ENCODE results near the gene APOC3.

DNA sequence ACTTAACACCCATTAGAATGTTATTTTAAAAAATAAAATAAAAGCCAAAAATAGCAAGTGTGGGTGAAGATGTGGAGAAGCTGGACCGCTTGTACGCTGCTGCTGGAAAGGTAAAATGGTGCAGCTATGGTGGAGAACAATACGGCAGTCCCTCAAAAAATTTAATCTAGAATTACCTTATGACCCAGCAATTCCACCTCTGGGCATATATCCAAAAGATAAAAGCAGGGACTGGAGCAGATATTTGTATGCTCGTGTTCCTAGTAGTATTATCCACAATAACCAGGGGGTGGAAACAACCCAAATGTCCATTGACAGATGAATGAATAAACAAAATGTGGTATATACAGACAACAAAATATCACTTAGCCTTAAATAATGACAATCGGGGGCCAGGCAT lies 31.9 kb upstream of the APOC3 start:
- TF ChIP-seq, protein P1, sequence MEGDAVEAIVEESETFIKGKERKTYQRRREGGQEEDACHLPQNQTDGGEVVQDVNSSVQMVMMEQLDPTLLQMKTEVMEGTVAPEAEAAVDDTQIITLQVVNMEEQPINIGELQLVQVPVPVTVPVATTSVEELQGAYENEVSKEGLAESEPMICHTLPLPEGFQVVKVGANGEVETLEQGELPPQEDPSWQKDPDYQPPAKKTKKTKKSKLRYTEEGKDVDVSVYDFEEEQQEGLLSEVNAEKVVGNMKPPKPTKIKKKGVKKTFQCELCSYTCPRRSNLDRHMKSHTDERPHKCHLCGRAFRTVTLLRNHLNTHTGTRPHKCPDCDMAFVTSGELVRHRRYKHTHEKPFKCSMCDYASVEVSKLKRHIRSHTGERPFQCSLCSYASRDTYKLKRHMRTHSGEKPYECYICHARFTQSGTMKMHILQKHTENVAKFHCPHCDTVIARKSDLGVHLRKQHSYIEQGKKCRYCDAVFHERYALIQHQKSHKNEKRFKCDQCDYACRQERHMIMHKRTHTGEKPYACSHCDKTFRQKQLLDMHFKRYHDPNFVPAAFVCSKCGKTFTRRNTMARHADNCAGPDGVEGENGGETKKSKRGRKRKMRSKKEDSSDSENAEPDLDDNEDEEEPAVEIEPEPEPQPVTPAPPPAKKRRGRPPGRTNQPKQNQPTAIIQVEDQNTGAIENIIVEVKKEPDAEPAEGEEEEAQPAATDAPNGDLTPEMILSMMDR (conservative IDR thresholded peaks at IDR 0.05; ENCODE audit: low read depth, low read length), result no peak
- TF ChIP-seq EZH2 (IDR thresholded peaks at IDR 0.05; ENCODE audit: low read length, unreplicated experiment), result no peak
